Measurements from ENCODE around the gene CALML4.
"Not testable (repeated sequence)": the region's sequence is repeated elsewhere in the genome, so short reads cannot be mapped to it uniquely, and the experiment has no call there.

The CALML4 gene

GRCh38 chr15:68231102-68231818 is 26.1 kb upstream of the CALML4 start:
- H3K27me3 ChIP-seq (ENCODE audit: control insufficient read depth, insufficient read depth, low read length), result peaks cover 6% of the 10 kb centered on the region
- peaks cover 13% of the 10 kb centered on the region for H3K4me1 ChIP-seq (ENCODE audit: control insufficient read depth, low read depth, low read length)
- no peaks in the 10 kb centered on the region for H3K36me3 ChIP-seq (ENCODE audit: control insufficient read depth, low read depth, low read length)
- no peak overlapping the region for H3K4me3 ChIP-seq (ENCODE audit: low read length)
- H3K9me3 ChIP-seq (ENCODE audit: control insufficient read depth, low read depth, low read length), result no peaks in the 10 kb centered on the region
- H3K9ac ChIP-seq (ENCODE audit: low read length), result no peak overlapping the region
- no peak overlapping the region for H3K27ac ChIP-seq (ENCODE audit: low read length)

- Histone ChIP-seq H3K4me1 (ENCODE audit: control insufficient read depth, low read depth, low read length) (peaks cover 13% of the 10 kb centered on the region), H3K4me3 (ENCODE audit: low read length) (peak overlapping the region; percentile 81), H3K36me3 (ENCODE audit: control insufficient read depth, low read depth, low read length) (no peaks in the 10 kb centered on the region), H3K27ac (ENCODE audit: low read length) (no peak overlapping the region), H3K9me3 (ENCODE audit: control insufficient read depth, low read depth, low read length) (no peaks in the 10 kb centered on the region), H3K27me3 (ENCODE audit: control insufficient read depth, insufficient read depth, low read length) (peaks cover 6% of the 10 kb centered on the region), H3K9ac (ENCODE audit: low read length) (peak overlapping the region; percentile 89)
These were observed 25.3 kb upstream of the CALML4 start for GRCh38 chr15:68230157-68231100.

DNA sequence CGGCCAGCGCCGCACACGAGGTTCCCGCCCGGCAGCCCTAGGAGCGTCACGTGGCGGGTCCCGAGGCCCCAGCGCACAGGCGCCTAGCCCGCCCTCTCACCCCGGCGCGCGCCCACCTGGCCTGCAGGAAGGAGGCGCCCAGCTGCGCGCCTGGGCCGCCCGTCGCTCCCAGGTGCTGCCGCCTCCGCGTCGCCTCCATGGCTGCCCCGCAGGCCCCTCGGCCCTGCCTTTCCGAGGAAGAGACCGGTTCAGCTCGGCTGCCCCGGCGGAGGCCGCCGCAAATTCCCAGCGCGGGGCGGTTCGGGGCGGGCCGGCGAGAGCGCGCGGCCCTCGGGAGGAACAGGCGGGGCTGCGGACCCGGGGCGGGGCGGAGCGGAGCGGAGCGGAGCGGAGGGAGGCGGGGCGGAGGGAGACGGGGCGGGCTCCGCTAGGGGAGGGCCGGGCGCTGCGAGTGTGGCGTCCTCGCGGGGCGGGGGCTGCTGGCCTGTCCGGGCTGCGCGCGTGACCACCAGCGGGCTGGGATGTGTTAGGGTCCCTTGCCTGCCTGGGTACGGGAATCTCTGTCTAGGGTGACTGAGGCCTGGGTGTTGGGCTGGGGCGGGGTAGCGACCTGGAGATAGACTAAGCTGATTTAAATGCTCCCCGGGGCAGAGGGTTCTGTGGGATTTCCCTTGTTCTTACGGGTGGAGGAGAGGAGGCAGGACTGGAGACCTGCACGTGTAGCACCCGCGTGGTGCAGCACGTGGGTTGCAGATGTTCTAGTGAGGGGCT is 24.4 kb upstream of the CALML4 start, which contains the start of gene CLN6:
Gene CLN6 (minus strand): TSS at position 343 of the 771 bp plus-strand sequence. CDS start 144 bp downstream, at position 199.
- Histone ChIP-seq H3K27me3 (ENCODE audit: control insufficient read depth, insufficient read depth, low read length) (peaks cover 6% of the 10 kb centered on the region), H3K4me1 (ENCODE audit: control insufficient read depth, low read depth, low read length) (peaks cover 13% of the 10 kb centered on the region), H3K4me3 (ENCODE audit: low read length) (peak within 1 kb of the TSS; percentile 81), H3K36me3 (ENCODE audit: control insufficient read depth, low read depth, low read length) (no peaks in the 10 kb centered on the region), H3K9me3 (ENCODE audit: control insufficient read depth, low read depth, low read length) (no peaks in the 10 kb centered on the region), H3K9ac (ENCODE audit: low read length) (peak within 1 kb of the TSS; percentile 89), H3K27ac (ENCODE audit: low read length) (peak within 1 kb of the TSS; percentile 47)

DNA sequence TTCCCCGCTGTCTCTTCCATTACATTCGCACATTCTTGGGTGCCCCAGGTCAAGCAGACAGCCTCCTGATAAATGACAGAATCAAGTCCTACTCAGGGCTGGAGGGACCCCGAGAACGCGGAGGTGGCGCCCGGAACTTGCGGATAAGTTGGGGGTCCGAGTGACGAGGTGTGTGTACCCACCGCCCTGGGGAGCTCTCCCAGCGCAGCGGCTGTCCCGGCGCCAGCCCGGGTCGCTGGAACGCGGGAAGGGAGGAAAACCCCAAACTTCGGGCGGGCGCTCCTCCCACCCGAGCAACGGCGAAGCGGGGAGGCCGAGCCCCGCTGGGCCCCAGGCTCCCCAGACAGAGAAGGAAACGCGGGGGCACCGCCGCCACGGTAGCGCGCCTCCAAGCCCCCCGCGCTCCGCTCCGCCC is 23.8 kb upstream of the CALML4 start:
- Histone ChIP-seq H3K4me1 (ENCODE audit: control insufficient read depth, low read depth, low read length) (peaks cover 13% of the 10 kb centered on the region), H3K36me3 (ENCODE audit: control insufficient read depth, low read depth, low read length) (no peaks in the 10 kb centered on the region), H3K9me3 (ENCODE audit: control insufficient read depth, low read depth, low read length) (no peaks in the 10 kb centered on the region), H3K27ac (ENCODE audit: low read length) (peak overlapping the region; percentile 47), H3K27me3 (ENCODE audit: control insufficient read depth, insufficient read depth, low read length) (peaks cover 6% of the 10 kb centered on the region), H3K4me3 (ENCODE audit: low read length) (peak overlapping the region; percentile 81), H3K9ac (ENCODE audit: low read length) (peak overlapping the region; percentile 89)

DNA sequence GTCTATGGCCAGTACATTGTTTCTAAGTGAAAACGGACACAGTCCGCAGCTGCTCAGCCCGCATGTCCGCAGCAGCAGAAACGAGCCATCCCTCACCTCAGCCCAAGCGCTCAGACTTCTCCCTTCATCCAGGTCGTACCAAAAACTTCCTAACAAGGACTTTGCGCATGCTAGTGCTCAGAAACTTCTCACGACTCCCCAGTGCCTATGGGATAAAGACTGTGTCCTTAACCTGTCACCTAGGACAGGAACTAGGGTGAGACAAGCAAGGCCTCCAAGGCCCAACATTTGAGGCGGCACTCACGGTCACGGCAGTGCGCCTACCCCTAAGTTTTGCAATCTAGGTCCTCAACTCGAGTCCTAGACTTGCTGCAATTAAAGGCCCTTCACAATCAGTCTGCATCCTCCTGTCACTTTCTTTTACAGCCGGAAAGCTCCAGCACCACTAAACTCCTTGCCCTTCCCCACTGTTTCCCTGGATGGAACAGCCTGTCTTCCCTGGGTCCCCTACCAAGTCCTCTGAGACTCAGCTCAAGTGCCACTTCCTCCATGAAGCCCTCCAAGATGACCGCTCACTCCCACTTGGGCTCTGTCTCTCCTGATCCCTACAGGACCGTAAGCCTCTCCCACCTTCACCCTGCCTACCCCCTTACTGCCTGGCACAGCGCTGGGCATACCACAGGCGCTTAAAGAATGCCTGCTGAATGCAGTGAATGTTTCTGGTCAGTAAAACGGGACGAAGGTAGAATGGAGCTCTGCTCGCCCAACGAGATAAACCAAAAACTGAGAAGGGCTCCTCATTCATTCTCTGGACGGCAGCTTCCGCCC is 23.2 kb upstream of the CALML4 start:
- Histone ChIP-seq H3K4me1 (ENCODE audit: control insufficient read depth, low read depth, low read length) (peaks cover 13% of the 10 kb centered on the region), H3K27ac (ENCODE audit: low read length) (no peak overlapping the region)

GRCh38 chr15:68227643-68228142 is 22.6 kb upstream of the CALML4 start:
- Histone ChIP-seq H3K4me3 (ENCODE audit: low read length) (peak overlapping the region; percentile 81), H3K36me3 (ENCODE audit: control insufficient read depth, low read depth, low read length) (no peaks in the 10 kb centered on the region), H3K4me1 (ENCODE audit: control insufficient read depth, low read depth, low read length) (peaks cover 13% of the 10 kb centered on the region), H3K9me3 (ENCODE audit: control insufficient read depth, low read depth, low read length) (no peaks in the 10 kb centered on the region), H3K9ac (ENCODE audit: low read length) (no peak overlapping the region), H3K27me3 (ENCODE audit: control insufficient read depth, insufficient read depth, low read length) (peaks cover 6% of the 10 kb centered on the region), H3K27ac (ENCODE audit: low read length) (no peak overlapping the region)

More for the DNA sequence above, 23.2 kb upstream of the CALML4 start:
- peak overlapping the region; percentile 81 for H3K4me3 ChIP-seq (ENCODE audit: low read length)
- peak overlapping the region; percentile 89 for H3K9ac ChIP-seq (ENCODE audit: low read length)
- peaks cover 6% of the 10 kb centered on the region for H3K27me3 ChIP-seq (ENCODE audit: control insufficient read depth, insufficient read depth, low read length)
- no peaks in the 10 kb centered on the region for H3K9me3 ChIP-seq (ENCODE audit: control insufficient read depth, low read depth, low read length)
- H3K36me3 ChIP-seq (ENCODE audit: control insufficient read depth, low read depth, low read length), result no peaks in the 10 kb centered on the region

DNA sequence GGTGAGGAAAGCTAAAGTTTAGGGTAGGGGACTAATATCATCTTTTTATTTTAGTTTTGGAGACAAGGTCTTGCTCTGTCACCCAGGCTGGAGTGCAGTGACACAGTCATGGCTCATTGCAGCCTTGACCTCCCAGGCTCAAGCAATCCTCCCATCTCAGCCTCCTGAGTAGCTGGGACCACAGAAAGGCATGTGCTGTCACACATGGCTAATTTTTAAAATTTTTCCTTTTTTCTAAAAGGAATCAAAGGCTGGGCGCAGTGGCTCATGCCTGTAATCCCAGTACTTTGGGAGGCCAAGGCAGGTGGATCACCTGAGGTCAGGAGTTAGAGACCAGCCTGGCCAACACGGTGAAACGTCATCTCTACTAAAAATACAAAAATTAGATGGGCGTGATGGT is 20.3 kb upstream of the CALML4 start:
- H3K27me3 ChIP-seq (ENCODE audit: control insufficient read depth, insufficient read depth, low read length); H3K9me3 ChIP-seq (ENCODE audit: control insufficient read depth, low read depth, low read length); H3K36me3 ChIP-seq (ENCODE audit: control insufficient read depth, low read depth, low read length); H3K27ac ChIP-seq (ENCODE audit: low read length); H3K9ac ChIP-seq (ENCODE audit: low read length); H3K4me3 ChIP-seq (ENCODE audit: low read length): not testable (repeated sequence)
- peaks cover 13% of the 10 kb centered on the region for H3K4me1 ChIP-seq (ENCODE audit: control insufficient read depth, low read depth, low read length)

GRCh38 chr15:68224546-68225250 is 19.6 kb upstream of the CALML4 start:
- H3K4me1 ChIP-seq (ENCODE audit: control insufficient read depth, low read depth, low read length), result peaks cover 9% of the 10 kb centered on the region
- no peak overlapping the region for H3K4me3 ChIP-seq (ENCODE audit: low read length)
- no peaks in the 10 kb centered on the region for H3K9me3 ChIP-seq (ENCODE audit: control insufficient read depth, low read depth, low read length)
- no peaks in the 10 kb centered on the region for H3K27me3 ChIP-seq (ENCODE audit: control insufficient read depth, insufficient read depth, low read length)
- no peaks in the 10 kb centered on the region for H3K36me3 ChIP-seq (ENCODE audit: control insufficient read depth, low read depth, low read length)
- H3K27ac ChIP-seq (ENCODE audit: low read length), result no peak overlapping the region
- no peak overlapping the region for H3K9ac ChIP-seq (ENCODE audit: low read length)

DNA sequence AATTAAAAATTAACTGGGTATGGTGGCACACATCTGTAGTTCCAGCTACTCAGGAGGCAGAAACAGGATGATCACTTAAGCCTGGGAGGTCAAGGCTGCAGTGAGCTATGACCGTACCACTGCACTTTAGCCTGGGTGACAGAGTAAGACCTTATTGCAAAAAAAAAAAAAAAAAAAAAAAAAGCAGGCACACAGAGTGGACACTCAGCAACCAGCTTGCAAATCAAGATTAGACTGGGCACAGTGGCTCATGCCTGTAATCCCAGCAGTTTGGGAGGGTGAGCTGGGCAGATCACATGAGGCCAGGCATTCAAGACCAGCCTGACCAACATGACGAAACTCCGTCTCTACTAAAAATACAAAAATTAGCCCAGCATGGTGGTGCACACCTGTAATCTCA is 19.0 kb upstream of the CALML4 start:
- H3K4me3 ChIP-seq (ENCODE audit: low read length), result no peak overlapping the region
- H3K27me3 ChIP-seq (ENCODE audit: control insufficient read depth, insufficient read depth, low read length), result no peaks in the 10 kb centered on the region
- no peaks in the 10 kb centered on the region for H3K9me3 ChIP-seq (ENCODE audit: control insufficient read depth, low read depth, low read length)
- peaks cover 9% of the 10 kb centered on the region for H3K4me1 ChIP-seq (ENCODE audit: control insufficient read depth, low read depth, low read length)
- no peak overlapping the region for H3K9ac ChIP-seq (ENCODE audit: low read length)
- H3K36me3 ChIP-seq (ENCODE audit: control insufficient read depth, low read depth, low read length), result no peaks in the 10 kb centered on the region
- no peak overlapping the region for H3K27ac ChIP-seq (ENCODE audit: low read length)

GRCh38 chr15:68223171-68223570 is 18.0 kb upstream of the CALML4 start:
- H3K4me1 ChIP-seq (ENCODE audit: control insufficient read depth, low read depth, low read length), result peaks cover 5% of the 10 kb centered on the region
- H3K9ac ChIP-seq (ENCODE audit: low read length), result no peak overlapping the region
- peaks cover 6% of the 10 kb centered on the region for H3K36me3 ChIP-seq (ENCODE audit: control insufficient read depth, low read depth, low read length)
- H3K27ac ChIP-seq (ENCODE audit: low read length), result no peak overlapping the region
- H3K4me3 ChIP-seq (ENCODE audit: low read length), result no peak overlapping the region
- H3K9me3 ChIP-seq (ENCODE audit: control insufficient read depth, low read depth, low read length), result no peaks in the 10 kb centered on the region
- H3K27me3 ChIP-seq (ENCODE audit: control insufficient read depth, insufficient read depth, low read length), result no peaks in the 10 kb centered on the region

All from iPS-18a (cell line).